ENCODE data around the gene DCAF5.
"Not testable (repeated sequence)": the region's sequence is repeated elsewhere in the genome, so short reads cannot be mapped to it uniquely, and the experiment has no call there.

Gene DCAF5, protein sequence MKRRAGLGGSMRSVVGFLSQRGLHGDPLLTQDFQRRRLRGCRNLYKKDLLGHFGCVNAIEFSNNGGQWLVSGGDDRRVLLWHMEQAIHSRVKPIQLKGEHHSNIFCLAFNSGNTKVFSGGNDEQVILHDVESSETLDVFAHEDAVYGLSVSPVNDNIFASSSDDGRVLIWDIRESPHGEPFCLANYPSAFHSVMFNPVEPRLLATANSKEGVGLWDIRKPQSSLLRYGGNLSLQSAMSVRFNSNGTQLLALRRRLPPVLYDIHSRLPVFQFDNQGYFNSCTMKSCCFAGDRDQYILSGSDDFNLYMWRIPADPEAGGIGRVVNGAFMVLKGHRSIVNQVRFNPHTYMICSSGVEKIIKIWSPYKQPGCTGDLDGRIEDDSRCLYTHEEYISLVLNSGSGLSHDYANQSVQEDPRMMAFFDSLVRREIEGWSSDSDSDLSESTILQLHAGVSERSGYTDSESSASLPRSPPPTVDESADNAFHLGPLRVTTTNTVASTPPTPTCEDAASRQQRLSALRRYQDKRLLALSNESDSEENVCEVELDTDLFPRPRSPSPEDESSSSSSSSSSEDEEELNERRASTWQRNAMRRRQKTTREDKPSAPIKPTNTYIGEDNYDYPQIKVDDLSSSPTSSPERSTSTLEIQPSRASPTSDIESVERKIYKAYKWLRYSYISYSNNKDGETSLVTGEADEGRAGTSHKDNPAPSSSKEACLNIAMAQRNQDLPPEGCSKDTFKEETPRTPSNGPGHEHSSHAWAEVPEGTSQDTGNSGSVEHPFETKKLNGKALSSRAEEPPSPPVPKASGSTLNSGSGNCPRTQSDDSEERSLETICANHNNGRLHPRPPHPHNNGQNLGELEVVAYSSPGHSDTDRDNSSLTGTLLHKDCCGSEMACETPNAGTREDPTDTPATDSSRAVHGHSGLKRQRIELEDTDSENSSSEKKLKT

DNA sequence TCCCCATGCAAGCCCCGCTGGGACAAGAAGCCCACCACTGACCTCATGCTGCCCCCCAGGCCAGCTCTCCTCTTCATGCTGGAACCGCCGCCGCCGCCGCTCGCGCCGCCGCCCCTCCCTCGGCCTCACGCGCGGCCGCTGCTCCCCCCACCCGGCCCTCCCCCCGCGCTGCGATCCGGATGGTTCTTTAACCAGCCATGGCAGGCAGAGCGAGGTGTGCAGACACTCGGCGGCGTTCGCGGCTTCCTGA is at the start of gene DCAF5:
DCAF5 (minus strand) TSS at position 218 of the 250 bp plus-strand sequence; CDS start at position 77, 141 bp downstream.
- DNase-seq (ENCODE audit: low read depth) = no peak

DNA sequence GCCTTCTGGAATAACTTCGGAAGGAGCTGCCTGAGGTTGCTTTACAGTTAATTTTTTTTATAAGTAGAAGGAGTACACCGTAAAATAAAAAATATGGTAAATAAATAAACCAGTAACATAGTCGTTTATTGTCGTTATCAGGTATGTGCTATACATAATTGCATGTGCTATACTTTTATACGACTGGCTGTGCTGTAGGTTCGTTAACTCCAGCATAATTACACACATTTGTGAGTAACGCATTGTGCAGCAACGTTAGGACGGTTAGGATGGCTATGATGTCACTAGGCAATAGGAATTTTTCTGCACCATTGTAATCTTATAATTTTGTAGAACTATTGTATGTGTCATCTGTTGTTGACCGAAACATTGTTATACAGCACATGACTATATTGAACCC is 46.9 kb upstream of the DCAF5 start:
- no peak for DNase-seq (ENCODE audit: low read depth)

DNA sequence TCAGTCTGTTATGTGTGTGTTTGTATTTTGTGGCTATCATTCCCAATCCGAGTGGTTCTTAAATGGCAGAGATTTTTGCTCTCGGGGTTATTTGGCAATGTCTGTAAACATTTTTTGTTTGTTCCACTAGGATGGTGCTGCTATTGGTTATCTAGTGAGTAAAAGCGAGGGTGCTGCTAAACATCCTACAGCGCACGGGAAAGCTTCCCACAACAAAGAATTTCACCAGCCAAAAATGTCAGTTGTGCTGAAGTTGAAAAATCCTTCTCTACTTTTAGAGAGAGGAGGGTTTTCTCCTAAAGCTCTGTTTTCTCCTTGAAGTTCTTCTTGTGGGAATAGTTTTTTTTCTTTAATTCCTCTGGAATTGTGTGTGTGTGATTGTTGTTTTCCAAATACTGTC is 40.8 kb upstream of the DCAF5 start:
- no peak for DNase-seq (ENCODE audit: low read depth)

DNA sequence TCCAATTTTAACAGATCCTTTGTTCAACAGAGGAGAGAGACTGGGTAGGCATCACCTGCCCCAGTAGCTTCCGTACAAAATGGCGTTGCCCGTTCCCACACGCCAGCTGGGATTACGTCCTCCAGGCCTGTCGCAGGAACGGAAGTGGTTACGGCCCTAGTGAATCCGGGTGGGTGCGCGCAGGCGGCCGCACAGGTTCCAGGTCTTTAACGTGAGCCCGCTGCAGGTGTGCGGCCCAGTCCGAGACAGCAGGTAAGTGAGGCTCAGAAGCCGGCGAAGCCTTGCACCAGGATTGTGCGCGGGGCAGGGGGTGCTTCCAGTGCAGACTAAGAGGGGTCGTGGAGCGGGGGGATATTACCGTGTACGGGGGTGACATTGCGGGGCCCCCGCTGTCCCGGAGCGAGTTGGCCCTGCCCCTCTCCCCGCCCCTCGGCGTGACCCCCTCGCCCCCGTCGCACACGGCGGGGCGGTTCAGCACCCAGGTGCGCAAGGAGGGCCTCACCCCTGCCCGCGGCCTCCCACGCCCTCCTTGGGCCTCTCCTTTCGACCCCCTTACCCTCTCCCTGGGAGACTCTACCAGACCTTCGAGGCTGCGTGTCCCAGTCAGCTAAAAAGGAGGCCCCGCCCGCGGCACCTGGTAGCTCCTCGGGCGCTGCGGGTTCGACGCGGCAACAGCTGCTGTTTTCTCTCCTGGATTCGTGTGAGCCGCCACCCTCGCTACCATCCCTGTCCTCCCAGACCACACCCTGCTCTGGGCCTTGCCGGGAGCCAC is 38.6 kb upstream of the DCAF5 start, which contains the start of gene EXD2:
EXD2 (plus strand) TSS at position 159 of the 772 bp plus-strand sequence. CDS start 17,973 bp downstream, outside the sequence.
- peak; percentile 45 for DNase-seq (ENCODE audit: low read depth)

DNA sequence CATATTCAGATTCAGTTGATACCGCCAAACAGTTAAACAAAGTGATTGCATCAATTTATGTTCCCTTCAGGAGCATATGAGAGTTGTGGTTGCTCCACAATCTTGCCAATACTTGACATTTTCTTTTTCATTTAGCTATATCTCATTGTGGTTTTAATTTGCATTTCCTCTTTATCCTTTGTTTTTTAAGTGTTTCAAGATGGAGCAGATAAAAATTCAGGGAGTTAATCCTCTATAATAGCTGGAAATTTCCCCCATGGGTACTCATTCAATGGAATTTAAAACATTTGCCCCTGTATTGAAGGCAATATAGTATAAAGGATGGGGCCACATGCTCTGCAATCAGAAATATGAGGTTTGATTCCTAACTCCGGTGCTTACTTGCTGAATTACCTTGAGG is 37.3 kb upstream of the DCAF5 start:
- DNase-seq (ENCODE audit: low read depth) = no peak

DNA sequence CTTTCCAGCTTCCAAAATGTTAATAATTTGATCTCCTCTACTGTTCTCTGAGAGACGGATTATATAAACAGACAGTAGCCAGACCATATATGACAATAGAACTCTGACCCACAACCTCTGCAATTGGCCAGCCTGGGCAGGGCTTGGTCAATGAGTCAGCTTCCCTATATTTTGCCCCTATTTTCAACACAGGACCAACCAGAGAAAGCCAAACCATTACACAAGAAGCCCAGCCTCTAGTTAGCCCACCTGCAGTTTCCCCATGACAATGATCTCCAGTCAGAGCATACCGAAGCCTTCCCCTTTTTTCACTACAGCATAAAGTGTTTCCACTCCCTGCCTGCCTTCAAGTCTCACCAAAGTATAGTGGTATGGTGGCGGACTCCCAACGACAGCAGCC is 30.8 kb upstream of the DCAF5 start:
- no peak for DNase-seq (ENCODE audit: low read depth)

DNA sequence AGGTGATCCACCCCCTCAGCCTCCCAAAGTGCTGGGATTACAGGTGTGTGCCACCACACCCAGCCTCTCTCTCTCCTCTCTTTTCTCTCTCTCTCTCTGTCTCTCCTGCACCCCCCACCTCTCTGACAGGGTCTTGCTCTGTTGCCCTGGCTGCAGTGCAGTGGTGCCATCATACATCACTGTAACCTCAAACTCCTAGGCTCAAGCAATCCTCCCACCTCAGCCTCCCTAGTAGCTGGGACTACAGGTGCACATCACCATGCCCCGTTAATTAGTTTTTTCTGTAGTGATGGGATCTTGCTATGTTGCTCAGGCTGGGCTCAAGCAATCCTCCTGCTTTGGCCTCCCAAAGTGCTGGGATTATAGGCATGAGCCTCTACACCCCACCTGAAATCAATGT is 29.7 kb upstream of the DCAF5 start:
- not testable (repeated sequence) for DNase-seq (ENCODE audit: low read depth)

DNA sequence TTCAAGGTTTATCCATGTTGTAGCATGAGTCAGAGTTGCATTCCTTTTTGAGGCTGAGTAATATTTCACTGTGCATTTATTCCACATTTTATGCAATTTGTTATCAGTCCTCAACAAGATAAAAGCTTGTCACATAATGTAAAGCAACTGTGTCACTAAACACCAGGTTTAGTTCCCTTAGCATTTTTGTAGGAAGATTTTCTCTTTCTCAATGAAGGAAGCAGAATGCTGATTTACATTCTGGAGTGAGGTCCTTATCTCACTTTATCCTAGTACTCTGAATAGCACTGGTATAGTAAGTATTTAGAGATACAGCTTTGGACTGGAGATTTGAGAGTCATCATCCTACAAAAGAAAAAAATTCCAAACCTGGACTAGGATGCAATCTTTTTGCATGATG is 28.6 kb upstream of the DCAF5 start:
- no peak for DNase-seq (ENCODE audit: low read depth)

DNA sequence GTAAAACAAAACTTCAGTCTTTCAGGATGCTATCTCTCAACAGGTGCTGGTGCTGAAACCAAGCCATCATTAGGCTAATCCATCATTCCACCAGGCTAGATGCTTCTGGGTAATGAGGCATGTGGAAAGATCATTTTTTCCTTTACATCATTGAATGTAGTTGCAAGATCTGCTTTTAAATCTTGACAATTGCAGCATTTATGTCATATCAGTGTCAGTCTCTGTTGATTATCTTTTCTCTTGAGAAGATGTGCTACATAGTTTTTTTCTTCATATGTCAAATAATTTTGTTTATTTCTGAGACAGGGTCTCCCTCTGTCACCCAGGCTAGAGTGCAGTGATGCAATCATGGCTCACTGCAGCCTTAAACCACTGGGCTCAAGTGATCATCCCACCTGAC is 22.2 kb upstream of the DCAF5 start:
- no peak for DNase-seq (ENCODE audit: low read depth)

DNA sequence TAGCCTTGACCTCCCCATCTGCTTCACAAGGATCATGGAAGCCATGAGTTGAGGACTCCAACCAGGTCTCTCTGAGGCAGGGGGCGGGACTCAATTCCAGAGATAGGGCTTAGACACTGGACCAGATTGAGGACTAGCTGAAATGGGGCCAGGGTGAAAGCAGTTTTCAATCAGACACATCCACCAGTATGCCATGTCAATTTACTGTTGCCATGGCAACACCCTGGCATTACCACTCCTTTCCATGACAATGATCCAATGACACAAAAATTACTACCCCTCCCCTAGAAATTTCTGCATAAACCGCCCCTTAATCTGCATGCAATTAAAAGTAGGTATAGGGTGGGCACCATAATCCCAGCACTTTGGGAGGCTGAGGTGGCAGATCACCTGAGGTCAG is 18.6 kb upstream of the DCAF5 start:
- no peak for DNase-seq (ENCODE audit: low read depth)

DNA sequence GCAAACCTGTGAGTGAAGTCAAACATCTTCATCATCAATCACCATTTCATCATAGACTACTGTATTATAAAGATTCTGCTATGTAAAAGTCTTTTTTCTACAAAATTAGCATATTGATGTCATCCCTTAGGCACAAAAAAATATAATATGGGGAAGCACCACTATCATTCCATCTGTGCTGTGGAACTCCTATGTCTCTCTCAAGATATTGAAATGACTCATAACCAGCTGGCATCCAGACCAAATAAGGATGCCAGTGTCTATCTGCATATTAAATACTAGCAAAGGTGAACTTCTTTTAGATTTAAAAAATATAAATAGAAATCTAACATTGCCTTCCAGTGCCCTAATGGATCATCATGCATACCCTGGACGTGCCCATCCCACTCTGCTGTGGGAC is 17.9 kb upstream of the DCAF5 start:
- DNase-seq (ENCODE audit: low read depth) = no peak

DNA sequence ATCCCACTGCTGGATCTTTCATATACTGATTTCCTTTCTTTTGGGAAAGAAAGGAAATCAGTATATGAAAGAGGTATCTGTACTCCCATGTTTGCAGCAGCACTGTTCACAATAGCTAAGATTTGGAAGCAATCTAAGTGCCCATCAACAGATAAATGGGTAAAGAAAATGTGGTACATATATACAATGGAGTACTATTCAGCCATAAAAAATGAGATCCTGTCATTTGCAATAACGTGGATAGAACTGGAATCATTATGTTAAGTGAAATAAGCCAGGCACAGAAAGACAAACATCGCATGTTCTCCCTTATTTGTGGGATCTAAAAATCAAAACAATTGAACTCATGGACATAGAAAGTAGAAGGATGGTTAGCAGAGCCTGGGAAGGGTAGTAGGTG is 12.9 kb upstream of the DCAF5 start:
- not testable (repeated sequence) for DNase-seq (ENCODE audit: low read depth)

DNA sequence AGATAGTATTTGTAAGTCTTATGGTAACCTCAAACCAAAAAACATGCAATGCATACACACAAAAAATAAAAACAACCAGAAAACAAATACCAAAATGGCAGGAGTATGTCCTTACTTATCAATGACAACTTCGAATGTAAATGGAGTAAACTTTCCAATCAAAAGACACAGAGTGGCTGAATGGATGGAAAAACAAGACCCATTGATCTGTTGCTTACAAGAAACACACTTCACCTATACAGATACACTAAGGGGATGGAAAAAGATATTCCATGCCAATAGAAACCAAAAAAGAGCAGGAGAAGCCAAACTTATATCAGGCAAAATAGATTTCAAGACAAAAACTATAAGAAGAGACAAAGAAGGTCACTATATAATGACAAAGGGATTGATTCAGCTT is 8.7 kb upstream of the DCAF5 start:
- no peak for DNase-seq (ENCODE audit: low read depth)

DNA sequence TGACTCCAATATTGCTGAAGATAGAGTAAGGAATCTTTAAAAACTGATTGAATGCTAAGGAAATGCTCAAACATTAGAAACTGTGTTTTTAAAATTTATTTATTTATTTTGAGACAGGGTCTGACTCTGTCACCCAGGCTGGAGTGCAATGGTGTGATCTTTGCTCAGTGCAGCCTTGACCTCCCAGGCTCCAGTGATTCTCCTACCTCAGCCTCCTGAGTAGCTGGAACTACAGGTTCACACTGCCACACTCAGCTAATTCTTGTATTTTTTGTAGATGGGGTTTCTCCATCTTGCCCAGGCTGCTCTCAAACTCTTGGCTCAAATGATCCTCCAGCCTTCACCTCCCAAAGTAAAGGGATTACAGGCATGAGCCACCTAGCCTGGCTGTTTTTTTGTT is 3.3 kb upstream of the DCAF5 start:
- DNase-seq (ENCODE audit: low read depth) = no peak

DNA sequence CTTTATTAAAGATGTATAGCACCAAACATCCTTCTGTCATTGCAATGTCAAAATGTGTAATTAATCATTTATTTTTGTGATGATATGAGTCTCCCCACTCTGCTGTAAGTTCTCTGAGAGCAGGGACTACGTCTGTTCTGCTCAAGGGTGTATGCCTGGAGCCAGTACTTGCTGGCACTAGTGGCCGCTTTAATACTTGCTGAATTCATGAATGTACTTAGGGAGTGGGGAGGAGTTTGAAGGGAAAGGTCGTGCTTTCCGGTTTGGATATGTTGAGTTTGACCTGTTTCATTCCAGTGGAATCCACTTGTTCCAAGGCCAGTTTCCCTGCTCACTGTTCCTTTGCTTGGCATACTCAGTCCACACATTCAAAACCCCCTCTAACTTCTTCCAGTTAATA is 1.9 kb upstream of the DCAF5 start:
- no peak for DNase-seq (ENCODE audit: low read depth)

DNA sequence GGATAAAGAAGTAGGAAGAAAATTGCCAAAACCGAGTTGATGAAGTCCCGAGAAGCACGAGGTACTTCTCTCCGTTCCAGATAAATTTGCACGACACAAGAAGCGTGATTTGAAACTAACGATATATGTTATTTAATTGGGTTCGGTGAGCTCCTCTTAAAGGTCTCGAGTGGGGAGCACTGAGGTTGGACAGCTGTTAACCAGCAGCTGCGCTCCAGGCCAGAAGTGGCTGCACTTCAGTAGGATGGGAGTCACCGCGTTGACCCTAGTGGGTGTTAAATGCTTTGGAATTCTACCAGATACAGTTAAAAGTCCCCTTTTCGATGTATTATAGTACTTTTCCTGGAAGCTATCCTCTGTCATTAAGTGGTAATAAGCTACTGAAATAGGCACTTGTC is 953 bp upstream of the DCAF5 start:
- no peak for DNase-seq (ENCODE audit: low read depth)

DNA sequence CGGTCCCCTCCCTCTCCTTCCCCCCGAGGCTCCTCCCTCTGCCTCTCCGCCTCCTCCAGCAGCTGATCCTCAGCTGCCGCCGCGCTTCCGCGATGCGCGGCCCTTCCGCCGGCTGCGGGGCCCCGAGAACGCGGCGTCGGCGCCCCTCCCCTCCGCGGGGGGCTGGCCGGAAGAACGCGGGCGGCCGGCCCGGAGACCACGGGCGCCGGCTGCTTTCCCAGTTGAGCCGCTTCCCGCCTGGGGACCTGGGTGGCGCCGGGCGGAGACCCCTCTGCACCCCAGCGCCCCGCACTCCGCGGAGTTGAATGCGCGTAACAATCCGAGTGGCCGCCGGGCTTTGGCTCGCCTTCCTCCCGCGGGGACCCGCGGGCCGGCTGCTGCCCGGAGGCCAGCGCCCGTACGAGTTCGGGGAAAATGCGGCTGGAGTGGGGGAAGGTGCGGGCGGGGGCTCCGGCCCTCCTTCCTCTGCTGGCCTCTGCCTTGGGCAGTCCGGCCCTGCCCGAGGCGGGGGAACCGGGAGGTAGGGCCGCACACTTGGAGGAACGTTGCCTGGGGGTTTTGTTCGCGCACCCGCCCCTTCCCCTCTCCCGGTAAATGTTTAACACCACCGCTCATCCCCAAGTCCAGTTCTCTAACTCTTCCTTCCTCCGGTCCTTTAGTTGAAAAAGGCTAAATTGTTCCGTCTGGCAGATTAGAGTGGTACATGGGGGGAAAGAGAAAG is 393 bp upstream of the DCAF5 start:
- DNase-seq (ENCODE audit: low read depth) = peak; percentile 83

DNA sequence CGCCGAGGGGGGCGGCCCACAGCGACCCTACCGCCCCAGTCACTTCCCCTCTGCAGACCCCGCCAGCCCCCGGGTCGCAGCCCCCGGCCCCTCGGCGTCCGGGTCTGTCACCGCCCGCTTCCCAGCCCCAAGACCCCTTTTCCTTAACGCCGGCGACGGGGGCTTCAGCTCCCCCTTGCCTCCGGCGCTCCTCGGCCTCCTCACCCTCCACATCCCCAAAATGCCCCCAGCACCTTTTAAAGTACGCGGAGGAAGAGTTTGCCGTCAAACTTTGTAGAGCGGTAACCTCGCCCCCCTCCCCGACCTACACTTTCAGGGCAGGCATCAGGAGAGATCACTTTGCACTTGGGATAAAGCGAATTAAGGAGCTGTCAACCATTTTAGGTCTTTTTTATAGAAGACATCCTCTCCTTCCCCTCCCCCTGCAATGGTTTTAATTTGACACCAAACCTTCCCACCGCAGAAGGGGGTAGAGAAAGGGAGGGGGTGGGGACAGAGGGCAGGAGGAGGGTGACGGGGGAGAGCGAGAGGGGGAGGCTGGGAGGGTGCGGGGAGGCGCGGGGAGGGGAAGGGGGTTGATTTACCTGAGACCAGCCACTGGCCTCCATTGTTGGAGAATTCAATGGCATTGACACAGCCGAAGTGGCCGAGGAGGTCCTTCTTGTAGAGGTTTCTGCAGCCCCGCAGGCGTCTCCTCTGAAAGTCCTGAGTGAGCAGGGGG is 578 bp downstream of the DCAF5 start:
- peak; percentile 21 for DNase-seq (ENCODE audit: low read depth)

DNA sequence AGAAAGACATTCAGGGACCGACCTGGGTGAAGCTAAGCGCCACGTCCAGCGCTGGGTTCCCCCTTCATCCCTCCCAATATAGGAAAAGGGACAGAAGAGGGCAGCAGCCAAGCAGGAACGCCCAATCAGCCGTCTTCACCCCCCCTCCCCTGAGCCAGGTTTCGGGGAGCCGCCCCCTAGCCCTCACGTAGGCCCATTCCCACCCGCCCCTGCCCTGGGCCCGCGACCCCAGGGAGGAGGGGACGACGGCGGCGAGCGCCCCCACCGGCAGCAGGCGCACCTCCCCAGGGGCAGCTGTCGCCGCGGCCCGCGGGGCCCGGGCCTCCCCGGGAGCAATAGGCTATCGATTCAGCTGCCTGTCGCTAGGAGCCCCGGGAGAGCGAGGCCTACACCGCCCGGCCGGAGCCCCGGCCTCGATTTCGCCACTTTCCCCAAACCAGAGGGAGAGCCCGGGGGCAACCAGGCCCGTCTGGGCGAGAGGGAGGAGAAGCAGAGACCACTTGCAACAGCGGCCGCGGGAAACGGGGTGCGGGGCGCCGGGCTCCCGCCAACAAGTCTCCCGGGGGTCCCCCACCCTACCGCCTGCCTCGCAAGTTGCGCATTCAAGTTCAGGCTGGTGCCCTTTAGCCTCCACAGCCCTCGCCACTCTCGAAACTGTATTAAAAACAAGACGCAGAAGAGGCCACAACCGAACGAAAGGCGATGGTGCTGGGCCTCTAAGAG is 1.3 kb downstream of the DCAF5 start:
- DNase-seq (ENCODE audit: low read depth) = peak; percentile 69

DNA sequence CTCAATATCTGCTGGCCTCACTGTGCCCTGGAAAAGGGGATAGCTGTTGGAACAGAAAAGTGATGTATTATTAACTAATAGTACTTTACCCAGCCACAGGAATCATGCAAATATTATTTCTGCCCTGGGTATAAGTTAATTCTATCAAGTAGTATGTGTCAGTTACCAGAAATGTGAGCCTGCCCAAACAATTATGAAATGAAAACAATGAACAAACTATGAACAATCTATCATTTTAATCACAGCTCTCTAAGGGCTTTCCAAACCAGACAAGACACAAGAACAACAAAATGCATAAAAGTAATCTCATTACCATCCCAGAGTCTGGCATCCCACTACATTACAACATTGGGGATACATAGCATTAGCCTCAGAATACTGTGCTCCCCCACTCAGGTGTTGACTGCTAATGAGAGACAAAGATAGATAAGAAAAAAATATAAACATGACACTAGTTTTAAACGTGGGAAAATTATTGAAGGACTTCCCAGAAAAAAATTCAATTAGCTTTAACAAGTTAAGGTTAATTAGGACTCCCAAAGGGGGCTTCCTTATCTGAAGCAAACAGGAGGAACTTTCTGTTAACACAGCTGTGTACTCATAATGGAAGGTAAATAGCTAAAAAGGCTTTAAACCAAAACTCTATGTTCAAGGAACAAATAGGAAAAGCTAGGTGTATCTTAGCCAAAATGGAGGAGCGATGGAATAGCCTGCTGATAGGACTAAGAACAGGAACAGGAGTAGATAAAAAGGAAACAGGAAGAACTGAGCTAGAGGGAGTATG is 3.3 kb downstream of the DCAF5 start:
- DNase-seq (ENCODE audit: low read depth) = no peak

All from CMK (cell line).